Renal cortex interstitium (tissue), 11 donors: ENCODE data around the gene ROPN1L. TPM values are rescaled to one million over a fixed set of nuclear protein-coding genes. Genes with fewer than 3 reads are reported as not detected.

Experiments
- DNase-seq, 11 donors: peaks; one replicate each; pipeline ENCODE4 v3.0.0-alpha.2; 2013; ENCODE audit warnings: low read depth in 9 of 11, low spot score in 4 of 11; ENCODE audit errors: extremely low read depth in 1 of 11
- polyA plus RNA-seq, 3 donors: library from polyadenylated mRNA; unstranded; fragments of 120-200 nt; gene quantifications; one replicate each; pipeline ENCODE4 v1.2.1, GENCODE V29; 2013; ENCODE audit not compliant: insufficient read length in 3 of 3

The ROPN1L gene
- polyA plus RNA-seq, 3 donors: 0.37 to 1.6 (median 1.1) TPM

DNA sequence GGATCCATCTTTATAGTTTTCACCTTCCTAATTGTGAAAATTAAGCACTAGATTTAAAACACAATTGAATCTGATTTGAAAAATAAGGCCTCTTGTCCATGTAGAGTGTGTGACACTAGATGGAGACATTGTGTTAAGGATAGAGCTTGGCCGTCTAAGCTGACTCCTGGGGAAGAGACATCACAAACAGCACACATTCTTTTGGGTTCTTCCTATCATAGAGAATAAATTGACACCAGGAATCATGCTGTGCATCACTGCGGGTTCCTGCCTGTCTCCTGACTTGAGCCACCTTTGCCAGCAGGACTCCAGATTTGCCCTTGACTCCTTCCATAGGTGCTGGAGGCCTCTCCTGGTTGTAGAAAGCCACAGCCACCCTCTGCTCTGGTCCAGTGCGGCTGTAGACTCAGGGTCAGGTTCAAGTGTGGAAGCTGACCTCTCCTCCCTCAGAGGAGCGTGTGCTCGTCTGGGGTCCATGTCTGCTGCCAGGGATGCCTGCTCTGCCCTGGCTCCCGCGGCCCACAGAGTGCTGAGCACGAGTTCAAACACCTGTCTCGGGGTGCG is 11.2 kb downstream of the ROPN1L start:
- peak in 9 of 11 donors; percentile 44 to 66 (median 54) for DNase-seq

GRCh38 chr5:10453545-10453944 is 11.9 kb downstream of the ROPN1L start:
- no peak for DNase-seq

DNA sequence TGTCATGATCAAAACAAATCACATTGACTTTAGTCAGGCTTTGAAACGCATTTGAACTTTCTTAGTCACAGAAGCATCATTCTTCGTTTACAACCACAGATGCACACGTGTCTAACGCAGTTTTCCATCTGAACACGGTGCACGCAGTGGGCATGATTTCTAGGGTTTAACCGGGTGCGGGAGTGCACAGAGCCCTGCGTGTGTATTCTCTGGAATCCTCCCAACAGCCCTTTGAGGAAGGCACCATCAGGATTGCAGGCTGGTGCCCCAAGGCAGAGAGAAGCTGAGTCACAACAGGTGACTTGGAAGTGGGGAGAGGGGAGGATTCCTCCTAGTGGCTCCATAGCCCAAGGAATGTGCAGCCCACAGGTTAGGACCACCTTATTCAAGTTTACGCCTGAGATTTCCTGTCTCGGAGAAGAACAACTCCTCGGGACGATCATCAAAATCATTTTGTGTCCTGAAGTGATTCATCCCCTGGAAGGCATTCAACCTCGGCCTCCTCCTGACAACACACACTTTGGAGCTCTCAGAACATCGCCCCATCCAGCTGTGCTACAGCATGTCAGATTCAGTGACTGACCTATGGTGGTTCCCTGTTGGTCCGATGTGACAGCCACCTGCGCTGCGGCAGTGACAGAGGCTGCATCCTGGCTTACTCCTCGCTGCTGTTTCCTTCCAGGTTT is 13.1 kb downstream of the ROPN1L start:
- DNase-seq: no peak

- DNase-seq: no peak
These were observed 13.6 kb downstream of the ROPN1L start for GRCh38 chr5:10455277-10455670.

GRCh38 chr5:10456583-10457420 is 15.1 kb downstream of the ROPN1L start:
- no peak for DNase-seq

DNA sequence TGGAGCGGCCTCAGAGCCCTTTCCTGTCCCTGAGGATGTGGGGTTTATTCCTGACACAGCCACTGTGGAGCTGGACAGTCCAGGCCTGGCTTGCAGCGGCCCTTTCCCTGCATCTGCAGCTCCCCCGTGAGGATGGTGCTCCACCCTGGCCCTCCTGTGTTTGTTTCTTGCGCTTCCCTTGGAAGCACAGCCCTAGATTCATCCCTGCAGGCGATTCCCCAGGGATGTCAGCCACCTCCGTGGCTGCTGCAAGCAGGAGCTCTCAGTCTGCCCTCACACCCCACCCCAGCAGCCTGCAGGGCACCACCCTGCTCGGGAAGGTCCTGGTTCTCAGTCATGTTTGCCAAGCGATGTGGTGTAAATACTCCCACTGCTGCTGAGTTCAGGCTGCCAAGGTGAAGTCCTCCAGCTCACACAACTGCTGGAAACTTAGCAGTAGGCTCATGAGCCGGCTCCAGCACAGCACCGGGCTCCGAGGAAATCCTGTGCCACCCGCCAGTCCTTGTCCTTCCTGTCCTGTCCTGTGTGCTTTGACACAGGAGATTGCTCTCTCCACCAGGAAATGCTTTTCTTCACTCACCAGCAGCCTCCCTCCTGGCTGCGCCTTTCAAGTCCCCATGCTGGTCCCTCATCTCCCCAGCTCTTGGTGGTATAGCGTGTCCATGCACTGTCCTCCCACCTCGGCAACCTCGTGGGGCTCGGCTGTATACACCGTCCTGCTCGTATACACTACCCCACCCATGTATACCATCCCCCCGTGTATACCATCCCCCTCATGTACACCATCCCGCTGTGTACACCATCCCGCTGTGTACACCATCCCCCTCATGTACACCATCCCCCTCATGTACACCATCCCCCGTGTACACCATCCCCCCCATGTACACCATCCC is 16.2 kb downstream of the ROPN1L start:
- no peak for DNase-seq

- DNase-seq: no peak
These were observed 17.7 kb downstream of the ROPN1L start for GRCh38 chr5:10459080-10460055.

DNA sequence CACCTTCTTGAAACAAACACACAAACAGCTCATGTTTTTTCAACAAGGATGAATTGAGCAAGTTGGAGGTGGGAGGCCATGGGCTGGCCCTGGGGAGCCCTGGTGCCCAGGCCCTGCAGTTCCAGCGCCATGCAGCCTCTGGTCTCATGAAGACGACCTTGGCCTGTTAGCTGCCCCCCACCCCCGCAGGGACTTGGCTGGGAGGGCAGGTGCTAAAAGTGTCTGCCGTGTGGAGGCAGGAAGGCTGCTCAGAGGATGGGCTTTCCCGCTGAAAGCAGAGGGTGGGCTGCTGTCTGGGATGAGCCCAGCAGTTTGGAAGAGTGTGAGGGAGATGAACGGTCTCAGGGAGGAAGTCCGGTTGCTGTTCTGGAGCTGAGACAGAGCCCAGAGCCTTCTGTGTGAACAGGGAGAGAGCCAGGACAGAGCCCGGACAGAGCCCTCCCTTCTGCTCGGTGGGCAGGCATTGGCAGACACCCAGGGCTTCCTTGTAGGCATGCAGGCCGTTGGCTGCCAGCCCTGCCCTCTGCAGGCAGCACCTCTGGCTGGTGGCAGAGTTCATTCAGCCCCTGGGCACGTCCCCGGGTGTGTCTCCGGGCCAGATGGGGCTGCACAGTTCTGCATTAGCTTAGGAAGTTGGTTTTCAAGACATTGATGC is 18.7 kb downstream of the ROPN1L start:
- no peak for DNase-seq

DNA sequence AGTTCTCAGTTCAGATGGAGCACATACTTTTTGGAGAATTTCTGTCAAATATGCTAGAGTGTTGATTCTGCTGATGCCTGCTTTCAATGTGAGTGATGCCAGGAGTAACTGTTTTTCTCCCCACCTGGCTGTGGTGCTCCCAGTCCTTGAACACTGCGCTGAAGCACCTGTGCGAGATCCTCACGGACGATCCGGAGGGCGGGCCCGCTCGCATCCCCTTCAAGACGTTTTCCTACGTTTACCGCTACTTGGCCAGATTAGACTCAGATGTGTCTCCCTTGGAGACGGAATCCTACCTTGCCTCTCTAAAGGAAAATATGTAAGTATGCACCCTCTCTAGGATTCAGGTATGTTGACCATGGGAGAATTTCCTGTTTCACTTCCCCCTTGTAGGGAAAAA is 19.4 kb downstream of the ROPN1L start:
- no peak for DNase-seq

DNA sequence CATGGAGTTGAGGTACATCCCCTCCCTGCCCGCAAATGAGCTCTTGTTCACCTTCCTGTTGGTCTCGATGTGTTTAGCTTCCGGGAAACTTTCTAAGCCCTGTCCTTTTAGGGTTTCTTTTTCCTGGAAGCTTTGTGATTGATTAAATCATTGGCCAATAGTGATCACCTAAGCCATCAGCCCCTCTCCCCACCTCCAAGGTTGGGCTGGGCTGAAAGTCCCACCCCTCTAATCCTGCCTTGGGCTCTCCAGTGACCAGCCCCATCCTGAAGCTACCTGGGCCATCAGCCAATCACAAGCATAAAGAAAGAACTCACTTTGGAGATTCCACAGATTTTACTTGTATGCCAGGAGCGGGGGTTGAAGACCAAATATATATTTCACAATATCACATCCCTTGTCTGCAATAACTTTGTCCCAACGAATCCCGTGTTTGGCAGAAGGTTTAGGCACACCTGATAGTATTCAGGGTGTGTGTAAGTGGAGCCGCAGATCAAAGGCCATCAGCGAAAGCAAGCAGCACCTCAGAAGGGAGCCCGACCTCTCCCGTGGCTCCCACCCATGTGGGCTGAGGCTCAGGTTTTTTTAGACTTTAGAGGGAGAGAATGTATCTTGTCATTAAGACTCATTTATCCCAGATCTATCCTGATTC is 20.4 kb downstream of the ROPN1L start:
- DNase-seq: no peak

GRCh38 chr5:10463566-10463965 is 21.9 kb downstream of the ROPN1L start:
- DNase-seq: no peak

DNA sequence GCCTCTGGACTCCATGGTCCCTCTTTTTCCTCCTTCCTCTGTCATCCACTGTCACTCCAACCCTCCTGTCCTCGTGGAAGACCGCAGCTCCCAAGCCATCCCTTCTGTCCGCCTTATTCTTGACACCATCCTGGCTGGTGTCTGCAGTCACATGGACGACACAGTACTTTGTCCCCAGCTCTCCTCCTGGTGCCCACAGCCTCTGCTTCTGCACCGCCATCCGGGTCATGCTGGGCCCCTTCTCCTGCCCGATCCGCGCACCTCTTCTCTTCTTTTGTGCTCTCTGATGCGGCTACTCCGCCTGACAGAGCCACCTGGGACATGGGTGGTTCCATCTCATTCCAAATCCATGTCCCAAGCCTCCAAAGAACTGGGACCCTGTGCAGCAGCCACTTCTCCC is 22.5 kb downstream of the ROPN1L start:
- DNase-seq: no peak

DNA sequence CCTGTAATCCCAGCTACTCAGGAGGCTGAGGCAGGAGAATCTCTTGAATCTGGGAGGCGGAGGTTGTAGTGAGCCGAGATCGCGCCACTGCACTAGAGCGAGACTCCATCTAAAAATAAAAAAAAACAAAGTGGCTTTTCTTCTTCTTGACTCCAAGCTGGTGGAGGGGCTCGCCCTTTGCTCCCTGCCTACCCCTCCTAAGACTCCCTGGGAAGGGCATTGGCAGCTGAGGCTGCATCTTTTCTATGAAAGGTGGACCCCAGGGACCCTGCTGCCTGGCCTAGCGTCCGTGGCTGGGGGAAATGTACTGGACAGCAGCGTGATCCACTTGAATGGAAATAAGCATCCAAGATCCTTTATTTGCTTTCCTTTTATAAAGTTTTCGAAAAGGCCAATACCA is 24.0 kb downstream of the ROPN1L start:
- DNase-seq: no peak

- no peak for DNase-seq
These were observed 24.9 kb downstream of the ROPN1L start for GRCh38 chr5:10466446-10467073.

GRCh38 chr5:10467281-10468198 is 25.9 kb downstream of the ROPN1L start:
- DNase-seq: peak in 4 of 11 donors; percentile 22 to 29 (median 26)

- DNase-seq: no peak
These were observed 26.6 kb downstream of the ROPN1L start for GRCh38 chr5:10468256-10468655.
